ENCODE measurements around the gene SP100. TPM values are rescaled to one million over a fixed set of nuclear protein-coding genes. Genes with fewer than 3 reads are reported as not detected.
"Not testable (repeated sequence)": the region's sequence is repeated elsewhere in the genome, so short reads cannot be mapped to it uniquely, and the experiment has no call there.

Gene SP100
- total RNA-seq, 1 donor from 2014 or later: 433 TPM

- H3K36me3 Mint-ChIP-seq (ENCODE audit: low read depth): peaks cover 80% of the 10 kb centered on the region
- intact Hi-C loops (cut with micrococcal nuclease): loop anchor here (1.0 kb wide), 3 partner anchors 8 to 15 kb away; partner anchors contain the start of gene SP100
These were observed 15.2 kb downstream of the SP100 start for GRCh38 chr2:230430957-230431910.

DNA sequence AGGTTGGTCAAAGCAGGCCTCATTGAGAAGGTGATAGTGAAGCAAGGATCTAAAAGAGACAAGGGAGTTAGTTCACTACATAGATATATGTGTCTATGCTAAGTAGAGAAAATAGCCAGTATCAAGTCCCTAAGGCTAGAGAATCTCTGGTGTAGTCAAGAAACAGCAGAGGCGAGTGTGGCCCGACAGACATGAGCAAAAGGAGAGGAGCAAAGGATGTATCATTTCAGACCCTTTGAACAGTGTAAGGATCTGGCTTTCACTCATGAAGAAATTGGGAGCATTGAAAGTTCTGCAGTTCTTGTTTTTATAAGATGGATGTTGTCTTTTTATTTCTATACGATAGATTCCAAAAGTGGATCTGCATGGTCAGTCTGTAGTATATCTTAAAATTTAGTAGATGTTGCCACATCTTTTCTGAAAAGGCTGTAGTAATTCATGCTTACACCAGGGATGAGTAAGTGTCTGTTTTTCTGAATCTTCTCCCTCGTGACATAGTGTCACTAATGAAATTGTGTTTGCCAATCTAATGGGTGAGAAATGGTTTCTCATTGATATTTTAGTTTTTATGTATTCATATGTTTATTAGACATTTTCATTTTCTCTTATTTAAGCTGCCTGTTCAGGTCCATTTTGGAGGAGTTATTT, 18.8 kb downstream of the SP100 start:
- Mint-ChIP-seq H3K36me3 (ENCODE audit: low read depth) (peaks cover 80% of the 10 kb centered on the region), H3K4me3 (no peak overlapping the region), H3K4me1 (peaks cover 68% of the 10 kb centered on the region), H3K9me3 (peaks cover 9% of the 10 kb centered on the region), H3K27me3 (no peaks in the 10 kb centered on the region), H3K27ac (peak overlapping the region; percentile 59)
- DNase-seq (no peak), ATAC-seq (ENCODE audit: low read depth) (peak; percentile 18)
- intact Hi-C loops (cut with micrococcal nuclease): loop anchor here (5.0 kb wide), 1 partner anchor 38 kb away; no protein-coding TSS in a partner anchor
- POLR2A ChIA-PET: interaction anchor here (1.0 to 1.8 kb wide), 4 partner anchors 11 to 232 kb away, joined by 3 to 5 read pairs (median 5); no protein-coding TSS in a partner anchor
- TF ChIP-seq CTCF (IDR thresholded peaks at IDR 0.05): no peak
- CTCF ChIA-PET: no interaction called here

More at GRCh38 chr2:230430957-230431910, 15.2 kb downstream of the SP100 start:
- DNase-seq: no peak
- TF ChIP-seq CTCF (IDR thresholded peaks at IDR 0.05): no peak
- peak; percentile 71 for ATAC-seq (ENCODE audit: low read depth)
- CTCF ChIA-PET: no interaction called here
- peaks cover 10% of the 10 kb centered on the region for H3K9me3 Mint-ChIP-seq
- H3K27ac Mint-ChIP-seq: peak overlapping the region; percentile 77
- no peaks in the 10 kb centered on the region for H3K27me3 Mint-ChIP-seq
- H3K4me3 Mint-ChIP-seq: peak overlapping the region; percentile 17
- peaks cover 74% of the 10 kb centered on the region for H3K4me1 Mint-ChIP-seq
- POLR2A ChIA-PET: interaction anchor here (0.6 to 1.7 kb wide), 6 partner anchors 11 to 338 kb away, joined by 3 to 8 read pairs (median 4); partner anchors contain the start of genes SP100 and SP140

GRCh38 chr2:230435431-230435830, 19.4 kb downstream of the SP100 start:
- POLR2A ChIA-PET: interaction anchor here (1.0 to 1.8 kb wide), 4 partner anchors 11 to 233 kb away, joined by 3 to 5 read pairs (median 5); no protein-coding TSS in a partner anchor
- DNase-seq: no peak
- Mint-ChIP-seq H3K4me1 (peaks cover 66% of the 10 kb centered on the region), H3K27ac (peak overlapping the region; percentile 26), H3K4me3 (no peak overlapping the region), H3K9me3 (peaks cover 9% of the 10 kb centered on the region), H3K36me3 (ENCODE audit: low read depth) (peaks cover 75% of the 10 kb centered on the region), H3K27me3 (no peaks in the 10 kb centered on the region)
- intact Hi-C loops (cut with micrococcal nuclease): loop anchor here (5.0 kb wide), 1 partner anchor 37 kb away; no protein-coding TSS in a partner anchor
- no peak for ATAC-seq (ENCODE audit: low read depth)
- CTCF ChIA-PET: no interaction called here
- TF ChIP-seq CTCF (IDR thresholded peaks at IDR 0.05): no peak

DNA sequence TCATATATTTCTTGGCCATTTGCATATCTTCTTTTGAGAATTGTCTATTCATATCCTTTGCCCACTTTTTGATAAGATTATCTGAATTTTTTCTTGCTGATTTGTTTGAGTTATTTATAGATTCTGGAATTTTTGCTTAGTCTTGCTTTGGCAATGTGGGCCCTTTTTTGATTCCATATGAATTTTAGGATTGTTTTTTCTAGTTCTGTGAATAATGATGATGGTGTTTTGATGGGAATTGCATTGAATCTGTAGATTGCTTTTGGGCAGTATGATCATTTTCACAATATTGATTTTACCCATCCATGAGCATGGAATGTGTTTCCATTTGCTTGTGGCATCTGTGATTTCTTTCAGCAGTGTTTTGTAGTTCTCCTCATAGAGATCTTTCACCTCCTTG, 23.1 kb downstream of the SP100 start:
- DNase-seq; POLR2A ChIA-PET; ATAC-seq (ENCODE audit: low read depth); H3K27me3 Mint-ChIP-seq; CTCF ChIA-PET; H3K9me3 Mint-ChIP-seq: not testable (repeated sequence)
- peak overlapping the region; percentile 97 for H3K27ac Mint-ChIP-seq
- H3K4me1 Mint-ChIP-seq: peaks cover 74% of the 10 kb centered on the region
- H3K36me3 Mint-ChIP-seq (ENCODE audit: low read depth): peaks cover 73% of the 10 kb centered on the region
- H3K4me3 Mint-ChIP-seq: peak overlapping the region; percentile 84
- intact Hi-C loops (cut with micrococcal nuclease): loop anchor here (1.0 to 5.0 kb wide), 4 partner anchors 8 to 33 kb away; partner anchors contain the start of gene SP100

DNA sequence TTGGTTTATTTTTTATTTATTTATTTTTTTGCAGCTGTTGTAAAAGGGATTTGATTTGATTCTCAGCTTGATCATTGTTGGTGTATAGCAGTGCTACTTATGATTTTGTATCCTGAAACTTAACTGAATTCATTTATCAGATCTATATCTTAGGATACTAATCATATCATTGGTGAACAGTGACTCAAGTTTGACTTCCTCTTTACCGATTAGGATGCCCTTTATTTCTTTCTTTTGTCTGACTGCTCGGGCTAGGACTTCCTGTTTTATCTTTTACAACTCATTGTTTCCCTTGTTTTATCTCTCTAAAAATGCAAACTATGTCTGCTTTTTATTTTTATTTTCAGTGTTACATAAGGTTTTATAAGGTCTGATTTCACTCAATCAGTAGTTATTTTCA, 23.6 kb downstream of the SP100 start:
- Mint-ChIP-seq H3K27ac (peak overlapping the region; percentile 97), H3K9me3 (peaks cover 4% of the 10 kb centered on the region), H3K4me3 (peak overlapping the region; percentile 84), H3K27me3 (no peaks in the 10 kb centered on the region), H3K36me3 (ENCODE audit: low read depth) (peaks cover 75% of the 10 kb centered on the region), H3K4me1 (peaks cover 74% of the 10 kb centered on the region)
- intact Hi-C loops (cut with micrococcal nuclease): loop anchor here (1.0 to 5.0 kb wide), 4 partner anchors 8 to 33 kb away; partner anchors contain the start of gene SP100
- ChIA-PET CTCF (no interaction called here), POLR2A (no interaction called here)
- ATAC-seq (ENCODE audit: low read depth) (peak; percentile 45), DNase-seq (no peak)
- TF ChIP-seq CTCF (IDR thresholded peaks at IDR 0.05): no peak

All from activated B cell treated with CpG ODN at 0.5 μM for 24 hours (primary cell).